Measurements from ENCODE around the gene PLCB1. TPM values are rescaled to one million over a fixed set of nuclear protein-coding genes. Genes with fewer than 3 reads are reported as not detected.
A peak's percentile ranks its signal among the peaks of the same experiment; 100 is the strongest.

Gene PLCB1
- total RNA-seq, 1 donor: 20.7 TPM

DNA sequence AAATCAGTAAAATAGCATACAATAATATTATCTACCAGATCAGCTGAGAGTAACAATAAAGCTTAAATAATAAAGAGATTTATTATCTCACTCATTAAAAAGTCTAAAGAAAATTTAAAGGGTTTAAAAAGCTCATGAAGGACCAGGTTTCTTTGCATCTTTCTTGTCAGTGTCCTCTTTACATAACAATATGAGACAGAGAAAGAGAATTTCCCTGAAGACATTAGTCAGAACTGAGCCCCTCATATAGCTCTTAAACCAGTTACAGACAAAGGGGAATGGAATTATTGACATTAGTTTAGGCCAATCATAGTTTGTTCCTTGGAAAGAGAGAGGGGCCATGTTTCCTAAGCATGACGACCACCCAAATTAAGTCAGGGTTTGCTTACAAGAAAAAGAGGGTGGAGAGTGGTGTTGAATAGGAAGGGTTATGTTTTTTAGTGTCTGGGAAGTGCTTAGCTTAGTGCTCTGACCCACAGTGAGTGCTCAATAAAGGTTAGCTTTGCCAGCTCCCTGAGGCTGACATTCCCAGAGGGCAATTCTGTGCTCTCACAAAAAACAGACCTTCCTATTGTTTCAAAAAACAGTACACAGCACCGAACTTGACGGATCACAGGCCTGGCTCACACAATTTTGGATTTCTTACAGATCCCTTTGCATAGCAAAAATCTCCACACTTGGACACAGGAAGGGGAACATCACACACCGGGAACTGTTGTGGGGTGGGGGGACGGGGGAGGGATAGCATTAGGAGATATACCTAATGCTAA is 3.6 kb upstream of the PLCB1 start:
- no peak for DNase-seq (ENCODE audit: low read depth in 2 of 3, low spot score in 2 of 3)

DNA sequence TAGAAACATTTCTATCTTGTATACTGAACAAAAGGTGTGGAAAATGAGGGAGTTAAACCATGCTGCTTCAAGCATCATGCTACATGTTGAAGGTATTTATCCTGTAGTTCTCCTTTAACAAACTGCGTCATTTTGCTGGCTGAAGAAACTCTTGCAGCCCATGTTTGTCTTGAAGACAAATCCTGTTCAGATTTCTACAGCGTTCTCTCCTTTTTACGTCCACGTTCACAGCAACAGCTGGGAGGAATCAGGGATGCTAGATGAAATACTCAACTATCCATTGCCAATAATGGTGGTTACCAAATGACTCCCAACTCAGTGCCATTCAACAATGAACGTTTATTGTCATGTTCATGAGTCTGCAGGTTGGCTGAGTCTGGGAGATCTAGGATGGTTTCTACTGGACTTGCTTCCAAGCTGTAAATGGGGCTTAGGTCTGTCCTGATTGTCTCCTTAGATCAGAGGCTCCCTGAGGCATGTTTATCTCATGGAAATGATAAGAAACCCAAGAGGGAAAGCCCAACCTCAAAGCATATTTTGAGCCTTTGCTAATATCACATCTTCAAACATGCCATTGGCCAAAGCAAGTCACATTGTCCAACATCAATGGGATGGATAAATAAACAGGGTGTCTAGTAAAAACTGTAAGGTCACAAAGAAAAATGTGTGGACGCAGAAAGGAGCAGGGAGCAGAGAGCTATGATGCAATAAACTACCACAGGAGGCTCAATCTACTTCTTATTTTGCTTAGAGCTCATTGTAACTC is 2.7 kb upstream of the PLCB1 start:
- no peak for DNase-seq (ENCODE audit: low read depth in 2 of 3, low spot score in 2 of 3)

GRCh38 chr20:8130840-8131526 is 1.1 kb upstream of the PLCB1 start:
- no peak for DNase-seq (ENCODE audit: low read depth in 2 of 3, low spot score in 2 of 3)

DNA sequence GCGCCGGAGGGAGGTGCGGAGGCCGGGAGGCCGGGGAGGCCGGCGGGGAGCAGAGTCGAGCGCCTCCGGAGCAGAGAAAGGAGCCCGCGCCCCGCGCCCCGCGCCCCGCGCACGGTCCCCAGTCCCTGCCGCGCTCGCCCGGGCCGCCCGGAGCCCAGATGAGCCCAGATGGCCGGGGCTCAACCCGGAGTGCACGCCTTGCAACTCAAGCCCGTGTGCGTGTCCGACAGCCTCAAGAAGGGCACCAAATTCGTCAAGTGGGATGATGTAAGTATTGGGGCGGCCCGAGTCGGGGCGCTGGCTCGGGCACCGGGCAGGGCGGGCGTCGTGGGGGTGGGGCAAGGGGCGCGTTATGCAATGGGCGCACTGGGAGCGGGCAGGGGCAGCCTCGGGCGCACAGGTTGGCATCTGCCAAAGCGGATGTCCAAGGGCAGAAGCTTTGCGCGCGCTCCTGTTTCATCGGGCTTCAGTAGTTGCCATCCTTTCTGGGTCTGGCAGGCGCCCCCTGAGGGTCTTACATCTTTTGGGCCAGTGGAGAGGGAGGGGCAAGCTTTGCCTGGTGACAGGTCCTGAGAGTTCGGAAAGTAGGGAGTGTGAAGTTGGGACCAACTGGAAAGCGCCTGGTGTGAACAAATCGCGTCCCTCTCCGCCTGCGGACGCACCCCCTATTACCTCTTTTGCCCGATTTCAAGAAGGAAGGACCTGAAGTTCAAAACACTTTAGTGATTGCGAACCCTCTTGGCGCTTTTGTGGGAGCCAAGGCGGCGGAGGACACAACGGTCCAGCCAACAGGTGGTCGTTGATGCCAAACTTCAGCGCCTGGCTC is 631 bp downstream of the PLCB1 start:
- peak in 2 of 3 donors; percentile 29 to 50 for DNase-seq (ENCODE audit: low read depth in 2 of 3, low spot score in 2 of 3)

GRCh38 chr20:8133310-8133768 is 1.3 kb downstream of the PLCB1 start:
- DNase-seq (ENCODE audit: low read depth in 2 of 3, low spot score in 2 of 3): no peak

GRCh38 chr20:8133851-8134451 is 1.9 kb downstream of the PLCB1 start:
- DNase-seq (ENCODE audit: low read depth in 2 of 3, low spot score in 2 of 3): no peak

- DNase-seq (ENCODE audit: low read depth in 2 of 3, low spot score in 2 of 3): no peak
Measured at GRCh38 chr20:8139899-8140298, 7.8 kb downstream of the PLCB1 start.

DNA sequence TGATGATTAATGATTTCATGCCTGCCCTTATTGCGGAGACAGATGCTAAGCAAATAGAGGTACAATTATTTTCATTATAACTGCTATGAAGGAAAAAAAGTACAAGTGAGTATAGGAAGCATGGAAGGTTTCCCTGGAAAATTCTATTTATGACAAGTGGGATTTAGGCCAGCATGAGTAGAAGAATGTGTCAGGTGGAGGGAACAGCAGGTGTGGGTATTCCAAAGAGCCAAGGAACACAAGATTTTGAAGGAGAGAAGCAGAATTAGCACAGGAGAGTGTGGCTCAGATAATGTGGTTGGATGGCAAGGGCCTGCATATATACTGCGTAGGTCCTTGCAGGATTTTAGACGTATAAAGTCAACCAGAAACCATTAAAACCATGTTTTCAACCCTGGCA is 11.4 kb downstream of the PLCB1 start:
- no peak for DNase-seq (ENCODE audit: low read depth in 2 of 3, low spot score in 2 of 3)

GRCh38 chr20:8144282-8145245 is 12.5 kb downstream of the PLCB1 start:
- DNase-seq (ENCODE audit: low read depth in 2 of 3, low spot score in 2 of 3): peak in 2 of 3 donors; percentile 40 to 55

DNA sequence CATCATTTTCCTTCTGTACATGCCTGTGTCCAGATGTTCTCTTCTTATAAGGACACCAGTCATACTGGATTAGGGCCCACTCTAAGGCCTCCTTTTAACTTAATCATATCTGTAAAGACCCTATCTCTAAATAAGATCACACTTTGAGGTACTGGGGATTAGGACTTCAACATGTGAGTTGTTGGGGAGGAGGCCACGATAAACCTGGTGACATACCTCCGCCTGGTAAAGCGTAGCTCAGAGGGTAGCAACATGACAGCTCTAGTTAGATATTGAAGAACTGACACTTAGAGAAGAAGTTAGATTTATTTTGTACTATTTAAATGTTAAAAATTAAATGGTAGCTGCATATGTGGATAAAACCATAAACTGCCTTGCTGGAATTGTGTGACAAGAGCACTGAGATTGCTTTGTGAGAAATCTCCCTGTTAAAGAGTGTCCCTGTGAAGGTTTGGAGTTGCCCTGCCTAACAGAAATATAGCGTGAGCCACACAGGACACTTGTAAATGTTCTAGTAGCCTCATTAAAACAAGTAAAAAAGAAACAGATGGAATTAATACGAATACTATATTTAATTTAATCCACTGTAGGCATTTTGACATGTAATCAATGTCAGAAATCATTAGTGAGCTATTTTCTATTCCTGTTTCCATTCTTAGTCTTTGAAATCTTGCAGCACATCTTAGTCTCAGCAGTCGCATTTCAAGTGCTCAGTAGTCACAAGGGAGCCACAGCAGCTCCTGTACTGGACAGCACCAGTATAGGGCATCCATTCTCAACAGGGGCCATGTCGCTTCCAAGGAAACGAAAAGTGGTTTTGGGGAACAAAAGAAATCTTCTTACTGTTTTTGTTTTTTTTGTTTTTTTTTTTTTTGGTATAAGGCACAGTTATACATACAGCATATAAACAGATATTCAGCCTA is 13.4 kb downstream of the PLCB1 start:
- no peak for DNase-seq (ENCODE audit: low read depth in 2 of 3, low spot score in 2 of 3)

GRCh38 chr20:8147476-8147875 is 15.4 kb downstream of the PLCB1 start:
- DNase-seq (ENCODE audit: low read depth in 2 of 3, low spot score in 2 of 3): no peak

GRCh38 chr20:8148501-8148900 is 16.4 kb downstream of the PLCB1 start:
- DNase-seq (ENCODE audit: low read depth in 2 of 3, low spot score in 2 of 3): no peak

- no peak for DNase-seq (ENCODE audit: low read depth in 2 of 3, low spot score in 2 of 3)
Measured at GRCh38 chr20:8150591-8150990, 18.5 kb downstream of the PLCB1 start.

GRCh38 chr20:8151372-8151771 is 19.3 kb downstream of the PLCB1 start:
- peak in 2 of 3 donors; percentile 42 to 52 for DNase-seq (ENCODE audit: low read depth in 2 of 3, low spot score in 2 of 3)

DNA sequence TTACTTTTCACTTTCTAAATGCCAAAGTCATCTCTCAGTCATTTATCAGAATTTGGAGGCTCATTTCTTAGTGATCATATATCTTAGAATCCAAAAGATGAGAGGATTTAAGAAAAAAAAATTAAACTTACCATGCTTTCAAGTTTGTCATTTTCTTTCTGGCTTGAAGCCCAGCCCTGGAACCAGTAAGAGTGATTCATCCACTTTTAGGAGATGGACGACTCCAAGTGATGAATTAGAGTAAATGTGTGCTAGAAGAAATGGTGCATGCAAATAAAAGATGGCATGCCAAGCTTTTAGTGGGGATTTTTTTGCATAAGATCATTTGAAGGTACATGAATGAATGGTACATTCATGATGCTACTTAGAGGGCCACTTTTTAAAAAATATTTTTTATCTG is 20.1 kb downstream of the PLCB1 start:
- DNase-seq (ENCODE audit: low read depth in 2 of 3, low spot score in 2 of 3): peak in 2 of 3 donors; percentile 52 to 61

- DNase-seq (ENCODE audit: low read depth in 2 of 3, low spot score in 2 of 3): no peak
Measured at GRCh38 chr20:8152847-8153246, 20.8 kb downstream of the PLCB1 start.

GRCh38 chr20:8153281-8153908 is 21.3 kb downstream of the PLCB1 start:
- DNase-seq (ENCODE audit: low read depth in 2 of 3, low spot score in 2 of 3): peak in 1 of 3 donors; percentile 57

Data from hematopoietic multipotent progenitor cell (in vitro differentiated cells).